Tibial nerve (tissue), 4 donors: ENCODE data around the gene RGS3. TPM values are rescaled to one million over a fixed set of nuclear protein-coding genes. Genes with fewer than 3 reads are reported as not detected.

Source experiments
- DNase-seq, 2 donors: peaks; one replicate each; pipeline ENCODE4 v3.0.0-alpha.2; 2019; ENCODE audit warnings: low spot score in 2 of 2
- H3K27ac ChIP-seq, 4 donors: fragments of 200-600 bp; sonication (generic) in 3 of 4; one replicate each; pipeline ENCODE4 v1.5.1; 2017 to 2019; ENCODE audit warnings: mild to moderate bottlenecking in 1 of 4
- H3K27me3 ChIP-seq, 2 donors: fragments of 200-600 bp; sonication (generic) in 1 of 2; one replicate each; pipeline versions ENCODE4 v1.5.1 to v1.6.0; 2017 to 2019
- H3K36me3 ChIP-seq, 3 donors: fragments of 200-600 bp; sonication (generic); one replicate each; pipeline ENCODE4 v1.5.1; 2018 to 2019
- H3K4me1 ChIP-seq, 4 donors: fragments of 200-600 bp; sonication (generic) in 3 of 4; one replicate each; pipeline ENCODE4 v1.5.1; 2017 to 2019
- H3K4me3 ChIP-seq, 4 donors: fragments of 200-600 bp; sonication (generic) in 3 of 4; one replicate each; pipeline ENCODE4 v1.5.1; 2017 to 2019; ENCODE audit warnings: mild to moderate bottlenecking in 1 of 4, moderate library complexity in 1 of 4
- H3K9me3 ChIP-seq, 4 donors: fragments of 200-600 bp; sonication (generic) in 3 of 4; one replicate each; pipeline ENCODE4 v1.5.1; 2017 to 2019
- EP300 ChIP-seq, 2 donors: sonication (generic); formaldehyde crosslinking; IDR thresholded peaks; one replicate each; pipeline ENCODE4 v1.6.1; 2017; ENCODE audit warnings: antibody characterized with exemption in 2 of 2, mild to moderate bottlenecking in 1 of 2
- POLR2A ChIP-seq, 2 donors: fragments of 450-650 bp; IDR thresholded peaks; one replicate each; pipeline ENCODE4 v1.6.1; 2017; ENCODE audit warnings: antibody characterized with exemption in 2 of 2, mild to moderate bottlenecking in 2 of 2, moderate library complexity in 2 of 2
- WGBS, 2 donors: methylation state at CpG; one replicate each; pipeline ENCODE4 v1.1.5; 2018; 5-methylcytosine and 5-hydroxymethylcytosine counted together
- total RNA-seq, 4 donors: library from RNA; depleted of rRNA; stranded (reverse); fragments of >200 nt; gene quantifications; one replicate each; pipeline ENCODE4 v1.1.0, GENCODE V29; 2016
- TF ChIP-seq, protein P1 (sequence below), 5 experiments: fragments of 200-600 bp in 3 of 5; fragments of 450-650 bp in 2 of 5; sonication (generic) in 3 of 5; IDR thresholded peaks; one replicate each; pipeline ENCODE4 v1.5.1; 2016 to 2019; ENCODE audit warnings: antibody characterized with exemption in 5 of 5, mild to moderate bottlenecking in 3 of 5, moderate library complexity in 2 of 5

The RGS3 gene
- total RNA-seq, 4 donors from 2014 or later: 18.0 to 45.9 (median 35.2) TPM

DNA sequence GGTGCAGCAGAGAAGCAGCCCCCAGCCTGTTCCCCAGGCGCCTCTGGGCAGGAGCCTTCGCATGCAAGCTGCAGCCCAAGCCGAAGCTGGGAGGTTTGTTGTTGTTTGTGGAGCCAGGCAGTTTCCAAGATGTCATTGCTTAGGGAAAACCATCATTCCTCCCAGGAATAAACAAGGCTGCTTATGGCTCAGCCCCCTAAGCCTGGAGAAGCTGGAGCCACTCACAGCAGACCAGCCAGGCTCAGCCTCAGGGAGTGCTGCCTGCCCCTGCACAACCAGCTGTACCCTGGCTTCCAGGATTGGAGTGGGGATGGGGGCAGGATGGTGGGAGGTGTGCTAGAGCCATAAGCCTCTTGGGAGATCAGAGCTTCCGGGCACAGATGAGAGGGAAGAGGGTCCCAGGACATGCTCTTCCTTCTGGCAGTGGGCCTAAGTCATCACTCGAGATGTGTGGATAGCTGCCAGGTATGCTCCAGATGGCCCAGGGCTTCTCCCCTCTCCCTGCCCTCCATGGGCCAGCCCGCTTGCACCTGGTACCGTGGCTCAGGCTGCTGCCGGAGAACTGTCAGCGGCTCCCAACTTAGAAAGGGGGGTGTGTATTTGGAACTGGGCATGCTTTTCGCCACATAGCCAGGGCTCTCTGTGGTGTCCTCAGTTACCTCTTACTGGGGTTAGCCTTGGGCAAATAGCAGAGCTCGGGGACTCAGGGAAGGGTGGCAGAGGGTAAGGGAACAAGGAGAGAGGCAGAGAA is 105.2 kb downstream of the RGS3 start:
- no peak overlapping the region for H3K4me3 ChIP-seq
- no peaks in the 10 kb centered on the region for H3K36me3 ChIP-seq
- no peak overlapping the region for H3K27ac ChIP-seq
- no peak for DNase-seq
- 65 to 74% methylated on average over 7 to 10 of the region's 11 CpGs for WGBS, 2 donors
- no peaks in the 10 kb centered on the region for H3K9me3 ChIP-seq
- H3K27me3 ChIP-seq: no peaks in the 10 kb centered on the region
- TF ChIP-seq, protein P1, sequence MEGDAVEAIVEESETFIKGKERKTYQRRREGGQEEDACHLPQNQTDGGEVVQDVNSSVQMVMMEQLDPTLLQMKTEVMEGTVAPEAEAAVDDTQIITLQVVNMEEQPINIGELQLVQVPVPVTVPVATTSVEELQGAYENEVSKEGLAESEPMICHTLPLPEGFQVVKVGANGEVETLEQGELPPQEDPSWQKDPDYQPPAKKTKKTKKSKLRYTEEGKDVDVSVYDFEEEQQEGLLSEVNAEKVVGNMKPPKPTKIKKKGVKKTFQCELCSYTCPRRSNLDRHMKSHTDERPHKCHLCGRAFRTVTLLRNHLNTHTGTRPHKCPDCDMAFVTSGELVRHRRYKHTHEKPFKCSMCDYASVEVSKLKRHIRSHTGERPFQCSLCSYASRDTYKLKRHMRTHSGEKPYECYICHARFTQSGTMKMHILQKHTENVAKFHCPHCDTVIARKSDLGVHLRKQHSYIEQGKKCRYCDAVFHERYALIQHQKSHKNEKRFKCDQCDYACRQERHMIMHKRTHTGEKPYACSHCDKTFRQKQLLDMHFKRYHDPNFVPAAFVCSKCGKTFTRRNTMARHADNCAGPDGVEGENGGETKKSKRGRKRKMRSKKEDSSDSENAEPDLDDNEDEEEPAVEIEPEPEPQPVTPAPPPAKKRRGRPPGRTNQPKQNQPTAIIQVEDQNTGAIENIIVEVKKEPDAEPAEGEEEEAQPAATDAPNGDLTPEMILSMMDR (IDR thresholded peaks at IDR 0.05): no peak
- TF ChIP-seq POLR2A (IDR thresholded peaks at IDR 0.05) (no peak), EP300 (IDR thresholded peaks at IDR 0.05) (no peak)
- peaks cover 0 to 39% (median 19%) of the 10 kb centered on the region in 4 donors for H3K4me1 ChIP-seq

DNA sequence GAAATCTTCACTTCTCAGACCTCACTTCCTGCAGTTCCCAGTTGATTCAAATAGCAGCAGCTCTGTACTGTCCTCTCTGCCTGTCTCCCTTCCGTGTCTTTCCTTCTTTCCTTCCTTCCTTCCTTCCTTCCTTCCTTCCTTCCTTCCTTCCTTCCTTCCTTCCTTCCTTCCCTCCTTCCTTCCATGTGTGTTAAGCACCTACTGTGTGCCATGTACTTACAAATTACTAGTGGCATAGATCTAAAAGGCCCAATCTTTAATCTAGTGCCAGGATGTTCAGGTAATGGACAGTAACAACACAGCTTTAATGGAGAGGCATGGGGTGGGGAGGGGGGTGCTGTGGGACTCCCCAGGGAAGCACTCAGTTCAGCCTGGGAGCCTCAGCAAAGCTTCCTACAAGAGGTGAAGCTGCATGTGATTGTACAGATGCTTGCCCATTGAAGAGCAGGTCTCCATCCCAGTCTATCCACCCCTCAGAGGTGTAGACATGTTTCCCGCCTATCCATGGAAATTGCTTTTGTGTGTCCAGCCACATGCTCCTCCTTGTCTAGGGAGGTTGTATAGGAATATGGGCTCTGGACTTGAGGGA is 106.0 kb downstream of the RGS3 start:
- TF ChIP-seq POLR2A (IDR thresholded peaks at IDR 0.05): no peak
- TF ChIP-seq, protein P1 (IDR thresholded peaks at IDR 0.05): no peak
- TF ChIP-seq EP300 (IDR thresholded peaks at IDR 0.05): no peak
- WGBS, 2 donors: 87 to 92% methylated on average over 2 of the region's 2 CpGs
- Histone ChIP-seq H3K27ac (no peak overlapping the region), H3K9me3 (no peaks in the 10 kb centered on the region), H3K27me3 (no peaks in the 10 kb centered on the region), H3K4me1 (peaks cover 0 to 37% (median 16%) of the 10 kb centered on the region in 4 donors), H3K36me3 (no peaks in the 10 kb centered on the region), H3K4me3 (no peak overlapping the region)
- DNase-seq: no peak

DNA sequence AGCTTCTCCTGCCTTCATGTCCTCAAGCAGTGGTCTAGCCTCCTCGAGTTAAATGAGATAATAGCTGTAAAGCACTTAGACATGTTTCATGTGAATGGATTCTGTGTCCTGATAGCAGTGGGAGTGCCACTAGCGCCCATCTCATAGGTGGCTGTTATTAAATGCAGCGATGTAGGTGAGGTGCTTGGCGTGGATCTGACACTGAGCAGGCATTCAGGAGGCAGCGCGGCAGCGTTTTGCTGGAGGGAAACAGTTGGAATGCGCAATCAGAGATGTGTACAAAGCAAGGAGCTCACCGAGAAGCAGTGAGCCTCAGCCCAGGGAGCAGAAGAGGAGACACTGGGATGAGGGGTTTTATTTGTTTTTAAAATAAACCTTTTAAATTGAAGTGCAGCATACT is 106.6 kb downstream of the RGS3 start:
- Histone ChIP-seq H3K27ac (no peak overlapping the region), H3K9me3 (no peaks in the 10 kb centered on the region), H3K4me1 (peaks cover 0 to 36% (median 11%) of the 10 kb centered on the region in 4 donors), H3K4me3 (no peak overlapping the region), H3K27me3 (no peaks in the 10 kb centered on the region), H3K36me3 (no peaks in the 10 kb centered on the region)
- TF ChIP-seq EP300 (IDR thresholded peaks at IDR 0.05) (no peak), POLR2A (IDR thresholded peaks at IDR 0.05) (no peak)
- TF ChIP-seq, protein P1 (IDR thresholded peaks at IDR 0.05): no peak
- WGBS, 2 donors: 92 to 95% methylated on average over 9 of the region's 9 CpGs
- no peak for DNase-seq

DNA sequence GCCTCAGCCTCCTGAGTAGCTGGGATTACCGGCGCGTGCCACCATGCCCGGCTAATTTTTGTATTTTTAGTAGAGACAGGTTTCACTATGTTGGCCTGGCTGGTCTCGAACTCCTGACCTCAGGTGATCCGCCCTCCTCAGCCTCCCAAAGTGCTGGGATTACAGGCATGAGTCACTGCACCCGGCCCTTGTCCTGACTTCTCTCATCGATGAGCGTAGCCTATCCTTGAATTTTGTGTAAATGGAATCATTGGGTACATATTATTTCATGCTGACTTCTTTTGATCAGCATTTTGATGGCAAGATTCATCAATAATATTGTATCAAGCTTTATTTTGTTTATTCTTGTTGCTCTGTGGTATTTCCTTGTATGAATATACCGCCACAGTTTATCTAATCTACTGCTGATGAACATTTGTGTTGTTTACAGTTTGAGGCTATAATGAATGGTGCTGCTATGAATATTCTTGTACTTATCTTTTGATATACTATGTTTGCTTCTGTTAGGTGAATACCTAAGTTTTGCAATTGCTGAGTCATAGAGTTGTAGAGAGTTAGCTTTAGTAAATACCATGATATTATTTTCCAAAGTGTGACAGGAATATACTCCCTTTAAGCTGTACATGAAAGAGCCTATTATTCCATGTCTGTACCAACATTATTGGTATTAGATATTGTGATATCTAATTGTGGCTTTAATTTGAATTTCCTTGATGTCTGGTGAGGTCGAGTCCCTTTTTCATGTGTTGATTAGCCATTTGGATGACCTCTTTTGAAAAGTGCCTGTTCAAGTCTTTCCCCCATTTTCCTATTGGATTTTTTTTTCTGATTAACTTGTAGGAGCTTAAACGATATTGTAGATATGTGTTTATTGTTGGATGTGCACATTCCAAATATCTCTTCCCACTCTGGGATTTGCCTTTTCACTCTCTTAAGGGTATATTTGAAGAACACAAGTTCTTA is 107.5 kb downstream of the RGS3 start:
- Histone ChIP-seq H3K4me3 (no peak overlapping the region), H3K4me1 (peaks cover 0 to 27% (median 4%) of the 10 kb centered on the region in 4 donors)
- DNase-seq: no peak

More for the DNA sequence above, 107.5 kb downstream of the RGS3 start:
- WGBS, 2 donors: 91 to 92% methylated on average over 12 of the region's 12 CpGs
- no peaks in the 10 kb centered on the region for H3K27me3 ChIP-seq
- H3K9me3 ChIP-seq: no peaks in the 10 kb centered on the region
- TF ChIP-seq EP300 (IDR thresholded peaks at IDR 0.05) (no peak), POLR2A (IDR thresholded peaks at IDR 0.05) (no peak)
- TF ChIP-seq, protein P1 (IDR thresholded peaks at IDR 0.05): no peak
- H3K27ac ChIP-seq: no peak overlapping the region
- H3K36me3 ChIP-seq: no peaks in the 10 kb centered on the region
